KBM-7 (cell line): ENCODE results near the gene BRINP3.

ENCODE experiments used
- DNase-seq: peaks from one replicate; pipeline ENCODE4 v3.0.0-alpha.2; 2015
- in situ Hi-C: fragments of 300-500 bp; cut with MboI; formaldehyde crosslinking; loops from 2 replicates; pipeline ENCODE4 v1.14.3; 2020; ENCODE audit warnings: low sequenced_read_pairs, low pct_unique_long_range_greater_than_20kb, mixed read lengths

BRINP3 gene

DNA sequence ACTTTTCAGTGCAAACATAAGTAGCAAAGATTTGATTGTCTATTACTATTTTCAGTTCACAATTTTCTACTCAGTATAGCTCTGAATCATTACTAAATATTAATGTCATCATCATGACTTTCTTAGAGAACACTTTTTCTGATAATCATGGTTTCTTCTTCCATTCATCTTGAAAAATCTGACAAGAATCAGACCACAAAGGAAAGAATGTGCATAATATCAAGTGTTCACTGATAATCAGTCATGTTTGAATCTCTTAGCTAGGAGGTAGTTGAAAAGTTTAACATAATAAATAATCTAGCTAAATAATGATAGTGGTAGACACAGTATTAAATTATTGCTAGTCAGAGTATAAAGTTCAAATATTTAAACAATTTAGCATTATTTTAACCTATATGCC is 133.2 kb downstream of the BRINP3 start:
- in situ Hi-C loops, result no loop called here
- DNase-seq, result no peak

DNA sequence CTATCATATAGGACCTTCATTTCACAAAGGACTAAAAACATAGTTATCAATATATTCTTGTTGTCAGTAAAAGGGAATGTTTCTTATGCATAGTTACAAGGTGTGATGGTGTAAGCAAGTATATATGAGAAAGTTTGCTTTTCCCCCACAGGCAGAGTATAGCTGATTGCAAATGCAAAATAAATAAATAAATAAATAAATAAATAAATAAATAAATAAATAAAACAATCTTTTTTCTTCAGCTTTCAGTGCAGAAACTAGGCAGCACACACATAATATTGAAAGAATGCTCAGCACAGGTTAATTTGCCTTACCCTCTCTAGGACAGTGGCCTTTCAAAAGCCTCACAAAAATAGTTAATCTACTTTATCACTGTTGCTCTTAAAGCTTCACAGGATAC is 138.8 kb downstream of the BRINP3 start:
- DNase-seq, result no peak
- in situ Hi-C loops, result no loop called here

DNA sequence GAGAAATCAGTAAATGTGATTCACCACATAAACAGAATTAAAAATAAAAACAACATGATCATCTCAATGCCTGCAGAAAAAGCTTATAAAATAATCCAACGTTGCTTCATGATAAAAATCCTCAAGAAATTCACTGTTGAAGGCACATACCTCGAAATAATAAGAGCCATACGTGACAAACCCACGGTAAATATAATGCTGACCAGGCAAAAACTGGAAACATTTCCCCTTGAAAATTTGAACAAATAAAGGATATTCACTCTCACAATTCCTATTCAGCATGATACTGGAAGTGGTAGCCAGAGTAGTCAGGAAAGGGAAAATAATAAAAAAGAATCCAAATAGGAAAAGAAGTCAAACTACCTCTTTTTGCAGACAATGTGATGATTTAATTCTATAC is 148.8 kb downstream of the BRINP3 start:
- in situ Hi-C loops, result no loop called here
- DNase-seq, result no peak

DNA sequence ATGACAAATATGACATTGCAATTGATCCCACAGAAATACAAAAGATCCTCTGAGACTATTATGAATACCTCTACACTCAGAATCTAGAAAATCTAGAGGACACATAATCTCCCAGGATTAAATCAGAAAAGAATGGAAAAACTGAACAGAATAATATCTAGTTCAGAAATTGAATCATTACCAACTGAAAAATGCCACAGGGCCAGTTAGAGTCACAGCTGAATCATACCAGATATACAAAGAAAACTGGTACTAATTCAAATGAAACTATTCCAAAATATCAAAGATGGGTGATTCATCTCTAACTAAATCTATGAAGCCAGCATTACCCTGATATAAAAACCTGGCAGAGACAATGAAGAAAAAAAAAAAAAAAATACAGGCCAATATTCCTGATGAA is 149.3 kb downstream of the BRINP3 start:
- DNase-seq, result no peak
- in situ Hi-C loops, result no loop called here

DNA sequence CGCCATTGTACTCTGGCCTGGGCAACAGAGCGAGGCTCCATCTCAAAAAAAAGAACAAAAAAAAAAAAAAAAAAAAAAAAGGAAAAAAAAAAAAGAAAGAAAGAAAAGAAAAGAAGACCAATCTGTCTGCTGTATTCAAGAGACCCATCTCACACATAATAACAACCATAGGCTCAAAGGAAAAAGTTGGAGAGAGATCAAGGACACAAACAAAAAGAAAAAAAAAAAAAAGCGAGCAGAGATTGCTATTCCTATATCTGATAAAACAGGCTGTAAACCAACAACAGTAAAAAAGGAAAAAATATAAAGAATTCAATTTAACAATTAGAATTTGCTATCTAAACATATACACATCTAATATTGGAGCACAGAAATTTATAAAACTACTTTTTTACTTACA is 150.4 kb downstream of the BRINP3 start:
- no peak for DNase-seq
- in situ Hi-C loops, result no loop called here

DNA sequence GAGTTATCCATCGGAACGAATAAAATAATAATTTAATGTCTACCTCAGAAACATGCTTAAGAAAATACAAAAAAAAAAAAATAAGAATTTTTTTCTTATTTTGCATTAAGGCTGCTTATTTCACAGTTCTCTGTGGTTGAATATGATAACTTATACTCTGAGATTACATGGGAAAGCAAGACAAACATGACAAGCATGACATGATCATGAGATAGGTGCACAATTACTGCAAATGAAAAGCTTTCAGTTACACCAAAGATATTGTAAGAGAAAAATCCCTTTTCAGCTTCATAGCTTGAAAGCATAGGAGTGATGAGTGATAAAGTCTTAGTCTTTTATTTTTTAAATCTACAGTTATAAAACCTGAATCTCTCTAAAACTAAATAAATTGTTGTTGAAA is 154.1 kb downstream of the BRINP3 start:
- DNase-seq, result no peak
- in situ Hi-C loops, result no loop called here

DNA sequence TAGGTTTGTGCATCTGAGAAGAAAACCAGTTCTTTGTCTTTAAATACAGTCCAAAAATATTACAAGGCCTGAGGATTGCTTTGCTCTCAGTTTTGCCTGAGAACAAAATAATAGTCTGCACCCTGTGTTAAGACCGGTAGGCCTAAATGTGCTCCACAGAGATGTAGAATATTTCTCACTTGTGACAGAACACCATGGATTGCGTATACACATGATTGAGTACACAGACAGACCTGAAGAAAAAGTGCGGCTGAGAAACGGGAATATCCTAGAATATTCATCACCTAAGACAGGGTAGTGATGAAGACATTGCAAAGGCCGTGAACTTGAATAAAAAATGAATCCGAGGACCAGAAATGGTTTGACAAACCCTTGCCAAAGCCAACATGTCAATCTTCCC is 155.4 kb downstream of the BRINP3 start:
- DNase-seq, result no peak
- in situ Hi-C loops, result no loop called here

DNA sequence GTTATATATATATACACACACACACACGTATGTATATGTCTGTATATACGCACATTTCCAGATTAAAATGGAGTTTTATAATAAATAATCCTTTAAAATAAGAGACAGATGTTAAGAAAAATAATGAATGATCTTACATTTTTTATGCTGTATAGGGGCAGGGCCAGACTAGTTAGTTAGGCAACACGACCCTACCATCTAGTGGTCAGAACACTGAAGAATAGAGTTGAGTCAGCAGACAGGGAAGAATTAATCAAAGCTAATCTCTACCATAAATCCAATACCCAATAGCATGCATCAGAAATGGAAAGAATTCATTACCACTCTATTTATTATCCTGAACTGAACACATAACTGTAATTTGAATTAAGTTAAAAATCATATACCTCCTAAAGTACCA is 156.7 kb downstream of the BRINP3 start:
- in situ Hi-C loops, result no loop called here
- peak; percentile 10 for DNase-seq

DNA sequence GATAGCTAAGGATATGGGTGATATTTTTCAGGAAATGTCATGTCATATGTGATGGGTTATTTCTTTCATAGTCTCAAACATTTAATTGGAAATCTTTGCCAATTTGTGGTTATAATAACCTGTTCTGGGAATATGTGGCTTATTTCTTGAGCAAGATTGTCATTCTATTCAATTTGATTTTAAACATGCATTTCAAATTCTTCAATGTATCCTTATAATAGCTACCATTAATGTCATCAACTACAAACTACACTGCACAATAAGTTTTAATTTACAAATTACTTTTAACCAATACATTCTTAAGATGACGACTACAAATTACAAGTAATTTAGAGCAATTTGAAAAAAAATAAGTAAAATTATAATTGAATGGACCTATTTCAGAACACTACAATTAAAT is 164.9 kb downstream of the BRINP3 start:
- DNase-seq, result no peak
- in situ Hi-C loops, result no loop called here

DNA sequence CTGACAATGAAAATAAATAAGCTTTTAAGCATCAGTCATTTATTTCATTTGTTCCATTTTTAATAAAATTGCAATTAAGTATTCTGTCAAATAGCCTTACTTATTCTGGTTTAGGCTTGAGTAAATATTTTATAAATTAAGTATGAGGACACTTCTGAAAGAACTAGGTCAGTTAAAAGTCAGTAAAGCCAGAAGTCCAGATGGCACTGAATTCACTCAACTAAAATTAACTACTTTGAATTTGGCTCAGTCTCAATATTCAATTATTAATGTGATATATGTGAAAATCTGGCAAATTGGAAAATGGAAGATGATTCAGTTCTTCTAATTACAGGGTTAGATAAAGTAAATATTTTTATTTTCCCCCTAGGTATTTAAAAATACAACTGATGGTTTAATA is 174.2 kb downstream of the BRINP3 start:
- no peak for DNase-seq
- in situ Hi-C loops, result no loop called here

DNA sequence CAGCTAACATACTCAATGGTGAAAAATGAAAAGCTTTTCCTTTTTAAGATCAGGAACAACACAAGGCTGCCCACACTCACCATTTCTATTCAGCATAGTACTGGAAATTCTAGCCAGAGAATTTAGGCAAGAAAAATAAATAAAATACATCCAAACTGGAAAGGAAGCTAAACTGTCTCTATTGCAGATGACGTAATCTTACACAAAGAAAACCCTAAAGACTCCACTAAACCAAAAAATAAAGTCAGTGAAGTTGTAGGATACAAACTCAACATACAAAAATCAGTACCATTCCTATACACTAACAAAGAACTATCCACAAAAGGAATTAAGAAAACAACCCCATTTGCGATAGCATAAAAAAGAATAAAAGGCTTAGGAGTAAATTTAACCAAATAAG is 181.2 kb downstream of the BRINP3 start:
- in situ Hi-C loops, result no loop called here
- DNase-seq, result no peak

DNA sequence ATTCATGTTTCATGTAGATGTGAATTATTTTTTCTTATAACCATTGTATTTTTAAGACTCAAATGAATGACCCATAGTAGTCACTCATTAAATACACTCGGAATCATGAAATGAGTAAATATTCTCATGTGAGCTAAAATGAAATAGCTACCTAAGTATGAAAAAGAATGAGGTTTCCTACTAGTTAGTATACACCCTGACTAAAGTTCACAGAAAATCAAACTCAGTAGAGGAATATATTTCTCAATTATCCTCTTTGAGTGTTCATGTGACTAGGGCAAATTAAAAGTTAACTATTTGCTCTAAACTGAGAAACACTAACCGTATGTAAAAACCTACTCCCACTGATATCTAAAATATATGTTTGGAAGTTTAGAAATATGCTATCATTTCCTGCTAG is 187.8 kb downstream of the BRINP3 start:
- DNase-seq, result no peak
- in situ Hi-C loops, result no loop called here

DNA sequence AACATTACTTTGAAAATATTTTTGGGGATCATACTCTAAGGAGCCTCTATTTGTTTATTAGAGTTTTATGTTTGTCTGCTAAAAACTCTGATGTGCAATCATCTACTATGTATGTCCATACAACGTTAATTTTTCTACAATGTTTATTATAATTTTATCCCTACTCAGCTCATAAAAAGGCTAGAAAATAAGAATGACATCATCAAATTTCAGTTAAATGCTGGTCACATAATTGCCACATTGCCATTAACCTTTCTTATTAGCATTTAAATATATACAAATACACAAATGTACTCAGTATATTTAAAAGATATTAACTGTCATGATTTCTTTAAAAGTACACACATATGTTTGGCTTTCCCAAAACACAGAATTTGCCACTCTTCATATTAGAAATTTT is 191.6 kb downstream of the BRINP3 start:
- in situ Hi-C loops, result no loop called here
- DNase-seq, result no peak

DNA sequence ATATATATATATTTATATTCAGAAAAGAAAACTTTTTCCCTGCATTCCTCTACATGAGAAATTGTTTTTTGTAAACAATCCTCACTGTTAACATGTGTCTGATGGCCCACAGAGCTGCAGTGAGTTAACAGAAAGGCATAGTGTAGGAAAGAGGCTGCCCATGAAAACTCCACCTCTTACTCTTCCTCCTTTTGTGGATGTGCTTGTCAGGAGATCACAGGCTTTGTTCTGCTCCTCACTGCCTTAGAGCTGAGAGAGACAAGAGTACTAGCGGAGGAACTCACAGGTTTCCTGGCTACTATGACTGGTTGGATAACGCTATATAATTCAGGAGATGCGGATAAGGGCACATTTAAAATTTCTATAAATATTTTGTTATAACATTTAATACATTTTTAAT is 200.6 kb downstream of the BRINP3 start:
- in situ Hi-C loops, result no loop called here
- DNase-seq, result no peak

DNA sequence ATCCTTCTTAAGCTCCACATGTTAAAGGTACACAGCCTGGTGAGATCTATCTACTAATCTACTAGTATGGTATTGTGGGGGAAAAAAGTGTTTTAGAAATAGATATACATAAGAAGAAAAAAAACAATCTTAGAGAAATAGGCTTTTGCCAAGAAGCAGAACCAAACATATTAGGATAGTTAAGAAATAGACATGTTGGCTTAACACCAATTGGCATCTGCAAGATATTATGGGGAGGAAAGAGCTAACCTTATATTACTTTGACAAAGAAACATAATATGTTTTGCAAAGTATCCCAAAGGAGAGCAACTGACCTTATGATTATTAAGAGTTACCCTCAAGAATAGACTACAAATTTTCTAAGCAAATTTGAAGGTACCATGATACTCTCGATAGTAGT is 202.9 kb downstream of the BRINP3 start:
- DNase-seq, result no peak
- in situ Hi-C loops, result no loop called here

DNA sequence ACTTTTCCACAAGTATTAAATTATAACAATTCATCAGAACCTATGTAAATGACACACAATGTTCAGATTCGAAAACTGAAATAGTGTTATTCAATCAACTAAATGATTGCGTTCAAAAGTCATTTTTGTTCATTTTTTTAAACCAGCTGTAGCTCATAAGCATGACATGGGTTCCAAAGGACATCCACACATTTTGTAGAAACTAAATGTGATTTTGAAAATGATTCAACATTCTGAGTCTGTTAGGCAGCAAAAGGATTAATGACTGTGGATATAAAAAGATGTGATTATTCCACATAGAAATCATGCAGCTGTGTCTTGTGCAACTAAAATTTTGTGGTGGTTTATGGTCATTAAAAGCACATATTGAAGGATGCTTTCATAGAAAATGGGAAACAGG is 204.5 kb downstream of the BRINP3 start:
- DNase-seq, result no peak
- in situ Hi-C loops, result no loop called here

DNA sequence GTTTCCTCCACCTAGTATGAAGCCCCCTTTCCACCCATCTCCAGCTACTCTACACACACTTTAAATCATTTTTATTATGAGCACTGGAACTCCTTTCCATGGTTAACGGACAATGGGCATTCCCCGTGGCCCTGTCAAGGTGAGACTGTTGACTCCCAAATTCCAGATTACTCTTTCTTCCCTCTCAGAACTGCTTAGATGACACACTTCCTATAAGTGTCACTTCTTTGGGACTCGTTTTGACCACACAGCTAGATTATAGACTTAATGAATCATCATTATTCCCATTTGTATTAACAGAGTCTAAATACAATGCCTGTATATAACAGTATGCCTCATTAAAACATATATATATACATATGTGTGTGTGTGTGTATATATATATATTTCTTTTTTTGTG is 215.1 kb downstream of the BRINP3 start:
- DNase-seq, result no peak
- in situ Hi-C loops, result no loop called here

DNA sequence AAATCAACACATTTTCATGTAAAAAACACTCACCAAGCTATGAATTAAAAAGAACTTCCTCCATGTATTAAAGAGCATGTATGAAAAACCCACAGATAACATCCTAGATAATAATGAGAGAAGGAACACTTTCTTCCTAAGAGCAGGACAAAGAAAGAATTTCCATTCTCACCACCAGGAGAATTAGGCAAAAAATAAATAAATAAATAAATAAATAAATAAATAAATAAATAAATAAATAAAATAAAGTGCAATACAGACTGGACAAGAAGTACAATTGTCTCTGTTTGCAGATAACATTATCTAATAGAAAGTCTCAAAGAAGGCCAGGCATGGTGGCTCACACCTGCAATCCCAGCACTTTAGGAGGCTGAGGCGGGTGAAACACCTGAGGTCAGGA is 218.2 kb downstream of the BRINP3 start:
- no peak for DNase-seq
- in situ Hi-C loops, result no loop called here

DNA sequence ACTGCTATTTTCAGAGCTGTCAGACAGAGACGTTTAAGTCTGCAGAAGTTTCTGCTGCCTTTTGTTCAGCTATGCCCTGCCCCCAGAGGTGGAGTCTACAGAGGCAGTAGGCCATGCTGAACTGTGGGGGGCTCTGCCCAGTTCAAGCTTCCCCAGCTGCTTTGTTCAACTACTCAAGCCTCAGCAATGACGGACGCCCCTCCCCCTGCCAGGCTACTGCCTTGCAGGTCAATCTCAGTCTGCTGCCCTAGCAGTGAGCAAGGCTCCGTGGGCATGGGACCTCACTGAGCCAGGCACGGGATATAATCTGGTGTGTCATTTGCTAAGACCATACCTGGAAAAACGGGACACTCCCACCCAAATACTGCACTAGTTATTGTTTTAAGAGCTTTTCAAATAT is 219.7 kb downstream of the BRINP3 start:
- DNase-seq, result no peak
- in situ Hi-C loops, result no loop called here

DNA sequence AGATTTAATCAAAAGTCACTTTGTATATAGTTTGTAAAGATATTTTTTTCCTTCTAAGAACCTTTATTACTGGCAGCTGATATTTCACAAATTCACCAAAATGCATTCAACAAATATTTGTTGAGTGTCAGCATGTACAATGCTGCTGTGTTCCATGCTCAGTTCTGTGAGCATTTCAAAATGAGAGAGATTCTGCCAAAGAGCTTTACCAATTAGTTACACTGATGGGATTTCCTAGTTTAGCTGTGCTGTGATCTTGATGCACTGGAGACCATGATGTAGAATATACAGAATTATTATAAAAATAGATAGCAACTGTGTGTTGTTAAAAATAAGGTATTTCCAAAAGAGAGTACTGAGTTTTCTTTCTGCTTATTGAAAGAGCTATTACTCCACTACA is 225.6 kb downstream of the BRINP3 start:
- DNase-seq, result no peak
- in situ Hi-C loops, result no loop called here

DNA sequence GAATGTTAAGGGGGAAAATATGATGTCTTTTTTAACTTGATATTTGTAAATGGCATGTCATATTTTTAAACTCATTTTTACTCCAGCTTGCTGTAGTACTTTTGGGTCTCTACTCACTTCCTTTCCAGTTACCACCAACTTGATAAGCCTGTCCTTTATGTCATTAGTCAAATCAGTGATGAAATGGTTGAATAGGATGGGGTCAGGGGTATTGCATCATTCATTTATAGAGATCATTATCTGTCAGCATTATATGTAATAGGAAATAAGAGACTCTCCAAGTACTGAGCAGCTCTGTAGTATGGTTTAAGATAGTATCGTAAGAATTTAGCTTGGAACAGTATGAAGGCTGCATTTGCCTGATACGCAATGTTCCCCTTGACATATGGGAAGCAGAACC is 227.3 kb downstream of the BRINP3 start:
- in situ Hi-C loops, result no loop called here
- no peak for DNase-seq

DNA sequence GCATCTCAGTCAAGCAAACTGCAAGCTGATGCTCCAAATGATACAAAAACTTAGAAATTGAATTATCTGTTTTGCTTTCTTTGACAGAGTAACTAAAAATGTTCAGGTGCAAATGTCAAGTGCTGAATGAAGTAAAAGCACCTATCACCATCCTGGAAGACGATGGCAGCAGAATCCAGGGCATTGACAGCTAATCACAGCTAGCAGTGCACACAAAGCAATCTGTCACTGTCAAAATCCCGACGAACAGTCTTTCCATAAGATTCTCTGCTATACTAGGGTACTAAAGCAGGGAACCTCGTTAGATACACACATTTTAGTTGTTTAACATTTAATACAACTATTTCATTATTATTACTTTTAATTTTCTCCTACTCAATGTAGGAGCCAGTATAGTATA is 233.3 kb downstream of the BRINP3 start:
- in situ Hi-C loops, result no loop called here
- DNase-seq, result no peak
